Fibroblast of mammary gland (primary cell): ENCODE results near the gene DEPDC5.
A peak's percentile ranks its signal among the peaks of the same experiment; 100 is the strongest.

Experiments used
- DNase-seq: peaks from one replicate; pipeline ENCODE4 v3.0.0-alpha.2; 2010; ENCODE audit warnings: low read depth
- H3K4me3 ChIP-seq: 2 replicates; pipeline ENCODE4 v1.5.1; 2011; ENCODE audit warnings: low read depth, mild to moderate bottlenecking, low read length, moderate library complexity; ENCODE audit not compliant: control insufficient read depth
- TF ChIP-seq, protein P1 (sequence below): conservative IDR thresholded peaks from 2 replicates; pipeline ENCODE4 v1.5.1; 2011; ENCODE audit warnings: low read depth, low read length, inconsistent platforms; ENCODE audit not compliant: control insufficient read depth, insufficient read depth

DEPDC5 gene

DNA sequence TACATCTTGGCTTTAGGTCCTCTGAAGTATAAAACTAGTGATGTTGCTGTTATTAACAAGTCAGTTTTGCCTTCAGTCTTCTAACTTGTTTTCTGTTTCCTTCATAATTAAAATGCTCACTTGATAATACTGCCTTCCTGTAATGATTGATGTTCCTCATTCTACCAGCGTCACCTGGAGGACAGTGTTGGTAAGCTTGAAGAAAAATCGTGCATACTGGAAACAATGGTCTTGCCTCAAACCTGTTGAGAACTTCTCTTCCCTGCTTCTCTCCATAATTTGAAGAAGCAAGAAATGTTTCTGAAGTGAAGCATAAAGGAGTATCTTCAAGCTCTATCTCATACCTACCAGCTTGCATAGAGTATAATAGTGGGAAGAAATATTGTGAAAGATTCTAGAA lies 193.5 kb downstream of the DEPDC5 start:
- no peak overlapping the region for H3K4me3 ChIP-seq
- TF ChIP-seq, protein P1, sequence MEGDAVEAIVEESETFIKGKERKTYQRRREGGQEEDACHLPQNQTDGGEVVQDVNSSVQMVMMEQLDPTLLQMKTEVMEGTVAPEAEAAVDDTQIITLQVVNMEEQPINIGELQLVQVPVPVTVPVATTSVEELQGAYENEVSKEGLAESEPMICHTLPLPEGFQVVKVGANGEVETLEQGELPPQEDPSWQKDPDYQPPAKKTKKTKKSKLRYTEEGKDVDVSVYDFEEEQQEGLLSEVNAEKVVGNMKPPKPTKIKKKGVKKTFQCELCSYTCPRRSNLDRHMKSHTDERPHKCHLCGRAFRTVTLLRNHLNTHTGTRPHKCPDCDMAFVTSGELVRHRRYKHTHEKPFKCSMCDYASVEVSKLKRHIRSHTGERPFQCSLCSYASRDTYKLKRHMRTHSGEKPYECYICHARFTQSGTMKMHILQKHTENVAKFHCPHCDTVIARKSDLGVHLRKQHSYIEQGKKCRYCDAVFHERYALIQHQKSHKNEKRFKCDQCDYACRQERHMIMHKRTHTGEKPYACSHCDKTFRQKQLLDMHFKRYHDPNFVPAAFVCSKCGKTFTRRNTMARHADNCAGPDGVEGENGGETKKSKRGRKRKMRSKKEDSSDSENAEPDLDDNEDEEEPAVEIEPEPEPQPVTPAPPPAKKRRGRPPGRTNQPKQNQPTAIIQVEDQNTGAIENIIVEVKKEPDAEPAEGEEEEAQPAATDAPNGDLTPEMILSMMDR, result peak; percentile 43
- DNase-seq, result peak; percentile 47

DNA sequence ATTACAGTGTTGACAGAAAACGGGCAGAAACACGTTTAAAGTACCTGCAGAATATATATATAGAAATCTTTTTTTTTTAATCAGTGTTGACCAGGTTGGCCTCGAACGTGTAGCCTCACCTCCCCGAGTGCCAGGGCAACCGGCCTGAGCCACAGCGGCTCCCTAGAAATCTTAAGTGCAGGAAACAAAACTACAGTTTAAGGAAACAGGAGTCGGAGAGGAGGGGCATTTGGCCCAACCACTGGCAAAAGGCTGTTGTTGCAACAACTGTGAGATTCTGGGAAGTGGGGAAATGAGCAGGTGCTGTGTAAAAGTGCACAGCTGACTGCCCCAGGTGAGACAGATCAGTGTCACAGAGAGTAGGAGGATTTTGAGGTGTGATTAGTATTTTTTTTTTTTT lies 194.2 kb downstream of the DEPDC5 start:
- TF ChIP-seq, protein P1, result no peak
- no peak overlapping the region for H3K4me3 ChIP-seq
- DNase-seq, result no peak

DNA sequence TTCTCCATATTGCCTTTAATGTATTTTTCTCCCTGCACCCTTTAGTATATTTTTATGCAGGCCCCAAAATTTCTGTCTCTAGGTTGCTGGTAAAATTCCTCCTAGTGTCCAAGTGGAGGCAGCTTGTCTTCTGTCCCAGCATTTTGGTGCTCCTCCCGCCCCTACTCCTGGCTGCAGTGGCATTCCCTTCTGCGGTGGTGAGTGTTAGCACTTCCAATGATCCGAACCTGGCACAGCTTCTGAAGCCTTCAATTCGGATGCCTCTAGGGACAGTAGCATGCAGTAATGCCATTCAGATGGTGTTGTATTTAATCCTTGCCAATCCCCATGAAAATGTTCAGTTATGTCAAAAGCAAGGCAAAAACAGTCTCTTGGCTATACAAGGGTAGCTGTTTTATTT lies 196.4 kb downstream of the DEPDC5 start:
- peak; percentile 42 for DNase-seq
- TF ChIP-seq, protein P1, result no peak
- H3K4me3 ChIP-seq, result no peak overlapping the region

DNA sequence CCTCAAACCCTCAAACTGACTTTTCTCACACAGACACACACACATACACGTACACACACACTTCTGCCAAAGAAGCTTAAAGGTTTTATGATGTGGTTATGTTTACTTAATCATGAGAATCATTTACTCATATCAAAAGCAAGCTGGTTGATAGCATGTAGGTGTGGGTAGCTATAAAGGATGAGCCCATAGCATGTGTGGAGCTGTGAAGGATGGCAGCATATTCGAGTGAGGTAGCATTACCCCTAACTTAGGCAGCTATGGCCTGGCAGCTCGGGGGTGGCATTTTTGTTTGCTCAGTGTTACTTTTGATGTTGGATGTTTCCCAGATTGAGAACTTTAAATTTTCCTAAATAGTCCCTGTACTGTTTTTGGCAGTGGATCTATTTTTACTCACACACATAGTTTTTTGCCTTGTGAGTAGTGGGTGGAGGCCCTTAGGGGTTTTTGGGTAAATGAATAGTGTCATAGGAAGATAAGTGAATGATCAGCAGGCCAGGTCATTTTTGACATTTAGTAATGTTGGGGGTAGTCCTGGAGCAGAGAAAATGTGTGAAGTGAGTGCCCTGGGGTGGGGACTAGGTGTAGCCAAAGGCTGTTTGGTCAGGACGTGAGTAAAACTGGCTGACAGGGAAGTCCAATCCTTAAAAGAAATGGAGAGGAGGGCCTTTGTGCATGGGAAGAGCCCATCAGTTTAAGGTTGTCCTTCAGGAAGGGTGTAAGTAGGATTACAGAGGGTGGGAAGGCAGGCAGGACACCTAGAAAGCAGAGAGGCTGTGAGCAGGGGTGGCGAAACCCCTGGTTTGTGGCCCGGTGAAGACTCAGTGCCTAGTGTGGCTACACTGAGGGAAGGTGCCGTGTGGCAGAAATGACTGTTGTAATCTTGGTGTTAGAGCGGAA lies 197.6 kb downstream of the DEPDC5 start:
- TF ChIP-seq, protein P1, result no peak
- H3K4me3 ChIP-seq, result no peak overlapping the region
- no peak for DNase-seq

DNA sequence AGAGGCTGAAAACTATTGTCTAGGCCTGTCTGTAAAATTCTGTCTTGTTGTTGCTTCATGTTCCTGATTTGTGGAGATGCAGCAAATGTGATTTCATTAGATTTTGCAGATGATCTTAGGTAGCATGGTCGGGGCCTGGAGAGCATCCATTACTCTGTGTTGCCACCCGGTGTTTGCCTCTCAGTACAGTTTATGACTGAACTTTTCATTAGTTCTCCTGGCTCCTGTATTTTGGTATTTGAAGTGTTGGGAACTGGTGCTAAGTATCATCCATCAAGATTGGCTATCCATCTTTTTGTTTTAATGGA lies 198.2 kb downstream of the DEPDC5 start:
- no peak overlapping the region for H3K4me3 ChIP-seq
- no peak for DNase-seq
- TF ChIP-seq, protein P1, result peak; percentile 12

GRCh38 chr22:31952472-31952871 lies 198.7 kb downstream of the DEPDC5 start:
- no peak overlapping the region for H3K4me3 ChIP-seq
- DNase-seq, result peak; percentile 92
- TF ChIP-seq, protein P1, result no peak

DNA sequence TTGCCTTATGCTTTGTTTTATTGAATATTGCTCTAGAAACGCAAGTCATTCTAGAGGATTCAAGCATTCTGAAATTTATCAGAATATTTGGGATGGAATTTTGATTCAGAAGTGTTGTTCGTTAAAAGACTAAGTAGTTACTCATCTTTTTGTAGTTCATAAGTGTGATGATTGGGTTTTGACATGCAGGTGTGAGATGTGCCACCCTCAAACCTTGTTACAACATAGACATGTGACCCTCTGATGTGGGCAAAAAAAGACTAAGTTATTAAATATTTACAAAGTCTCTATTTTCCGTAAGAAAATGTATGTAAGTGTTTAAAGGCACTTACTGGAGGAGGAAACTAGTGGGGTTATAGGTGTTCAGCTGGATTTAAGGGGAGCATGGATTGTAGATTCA lies 199.4 kb downstream of the DEPDC5 start:
- TF ChIP-seq, protein P1, result no peak
- H3K4me3 ChIP-seq, result no peak overlapping the region
- no peak for DNase-seq
